DMS114 treated with DMSO at 0.1 percent for 48 hours (cell line): ENCODE data around the gene PPP1R3A.

Experiments
- DNase-seq: peaks from one replicate; lab custom pipeline; 2025; ENCODE audit not compliant: unreplicated experiment; lab: John Stamatoyannopoulos, UW

PPP1R3A gene

DNA sequence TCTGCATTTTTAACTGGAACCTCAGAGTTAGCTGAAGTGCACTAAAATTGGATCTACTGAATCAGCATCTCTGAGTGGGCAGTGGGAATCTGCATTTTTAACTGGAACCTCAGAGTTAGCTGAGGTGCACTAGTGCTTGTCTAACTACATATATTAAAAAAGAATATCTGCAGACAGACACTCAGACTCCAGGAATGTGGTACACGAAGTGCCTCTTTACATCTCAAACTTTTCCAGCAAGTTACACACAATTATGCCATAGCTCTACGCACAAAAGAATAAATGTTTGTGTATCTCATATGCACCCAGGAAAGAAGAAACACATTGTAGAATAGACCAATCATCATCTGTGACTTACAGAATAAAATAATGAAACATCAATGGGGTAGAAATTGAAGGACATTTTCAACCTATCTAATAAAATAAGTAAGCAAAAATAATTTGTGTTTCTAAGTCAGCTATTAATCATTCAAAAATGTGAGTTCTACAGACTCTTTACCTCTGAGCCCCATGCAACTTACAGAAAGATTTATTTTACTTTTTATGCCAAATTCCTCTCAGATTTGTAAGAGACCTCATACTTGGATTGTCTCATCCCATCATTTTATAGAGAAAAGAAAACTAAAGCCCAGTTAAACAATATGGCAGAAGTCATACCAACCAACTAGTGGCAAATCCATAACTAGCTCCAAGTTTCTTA lies 28.3 kb downstream of the PPP1R3A start:
- DNase-seq, result no peak

DNA sequence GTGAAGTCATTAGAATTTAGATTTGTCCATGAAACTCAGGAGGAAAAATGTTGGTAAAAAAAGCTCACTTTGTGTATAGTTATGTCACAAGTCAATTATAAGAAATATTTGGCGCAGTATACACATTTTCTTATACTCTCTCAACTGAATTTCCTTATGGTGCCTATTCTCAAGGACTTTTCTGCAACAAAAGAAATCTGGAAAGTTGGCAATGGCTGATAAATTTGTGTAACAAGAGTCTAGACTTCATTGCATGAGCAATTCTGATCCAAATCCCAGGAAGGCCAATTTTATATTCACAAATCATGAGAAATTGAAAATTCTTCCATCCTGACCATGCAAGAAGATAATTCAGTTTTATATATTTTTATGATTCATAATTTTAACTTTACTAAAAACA lies 35.7 kb downstream of the PPP1R3A start:
- no peak for DNase-seq

DNA sequence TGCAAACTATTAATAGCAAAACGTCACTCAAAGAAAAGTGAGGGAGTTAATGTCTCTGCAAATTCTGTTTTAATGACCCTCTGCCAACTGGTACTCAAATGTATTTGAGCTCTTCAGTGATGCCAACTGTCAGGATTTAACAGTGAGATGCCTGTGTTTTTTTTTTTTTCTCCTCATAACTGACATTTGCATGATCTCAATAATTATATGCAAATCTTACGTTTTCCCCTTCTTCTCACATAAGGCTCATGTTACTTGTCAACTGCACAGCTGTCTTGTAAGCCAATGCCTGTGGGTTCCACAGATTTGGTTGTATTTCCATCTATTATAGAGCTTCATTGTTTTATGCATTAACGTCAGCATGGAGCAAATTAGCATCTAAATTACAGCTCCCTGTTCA lies 38.2 kb downstream of the PPP1R3A start:
- DNase-seq, result no peak

DNA sequence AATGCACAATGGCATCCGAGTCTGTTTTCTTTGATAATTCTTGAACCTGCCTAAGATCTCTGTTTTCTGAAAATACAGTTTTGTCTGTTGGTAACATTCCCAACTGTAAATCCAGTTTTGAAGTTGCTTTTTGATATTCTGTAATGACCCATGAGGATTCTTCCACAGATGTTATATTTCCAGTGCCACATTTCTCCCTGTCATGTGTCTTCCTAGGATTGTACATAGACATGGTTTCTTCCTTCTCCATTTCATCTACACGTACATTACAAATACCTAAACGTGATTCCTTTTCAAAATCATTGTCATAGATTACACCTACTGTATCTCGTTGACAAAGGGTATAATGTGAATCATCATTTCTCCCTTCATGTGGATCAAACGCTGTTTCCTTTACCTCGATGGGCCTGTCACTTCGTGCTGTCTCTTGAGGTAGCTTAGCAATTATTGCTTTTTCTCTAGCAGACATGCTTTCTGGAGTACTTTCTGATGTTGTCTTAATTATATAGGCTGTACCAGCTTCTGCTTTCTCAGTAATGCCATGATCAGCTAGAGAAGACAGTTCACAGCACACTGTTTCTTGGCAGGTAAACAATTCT lies 40.3 kb downstream of the PPP1R3A start:
- DNase-seq, result no peak

DNA sequence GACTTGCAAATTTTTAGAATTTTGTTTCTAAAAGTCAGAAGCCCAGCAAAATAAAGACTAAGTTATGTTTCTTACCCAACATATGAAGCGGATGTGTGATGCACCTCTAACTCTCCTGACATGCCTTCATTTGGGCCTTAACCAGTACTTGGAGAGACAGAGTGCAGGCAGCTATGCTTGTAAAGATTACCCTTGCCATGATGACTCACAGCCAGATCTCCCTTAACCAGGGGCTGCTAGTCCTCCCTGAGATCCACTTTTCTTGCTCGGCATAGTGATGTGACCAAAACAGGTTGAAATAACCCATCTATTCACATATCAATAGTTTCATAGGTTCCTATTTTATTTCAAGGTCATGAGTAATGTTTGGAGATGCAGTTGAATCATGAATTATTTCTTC lies 43.6 kb downstream of the PPP1R3A start:
- no peak for DNase-seq

DNA sequence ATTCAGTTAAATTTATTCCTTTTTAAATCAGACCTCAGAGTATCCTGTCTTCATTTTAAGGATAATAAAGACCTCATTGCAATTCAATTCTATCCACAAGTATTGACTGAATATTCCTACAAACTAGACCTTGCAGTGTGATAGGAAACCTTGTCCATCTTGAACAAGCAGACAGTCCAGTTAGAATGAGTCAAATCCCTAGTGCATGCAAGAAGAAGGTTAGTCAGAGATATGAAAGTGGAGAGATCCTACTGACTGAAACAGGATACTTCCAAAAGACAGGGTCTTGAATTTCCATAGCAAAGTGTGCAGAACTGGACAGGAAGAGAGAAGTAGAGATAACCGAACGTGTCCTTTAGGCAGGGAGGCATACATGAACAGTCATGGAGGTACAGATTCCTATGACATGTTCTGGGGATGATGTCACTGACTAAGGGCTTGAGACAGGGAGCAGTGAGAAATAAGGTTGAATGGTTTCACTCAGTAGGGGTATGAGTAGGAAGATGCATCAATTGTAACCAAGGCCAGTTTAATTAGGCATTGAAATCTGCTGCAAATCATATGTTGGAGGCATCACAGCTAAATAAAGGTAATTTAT lies 45.2 kb downstream of the PPP1R3A start:
- DNase-seq, result no peak

DNA sequence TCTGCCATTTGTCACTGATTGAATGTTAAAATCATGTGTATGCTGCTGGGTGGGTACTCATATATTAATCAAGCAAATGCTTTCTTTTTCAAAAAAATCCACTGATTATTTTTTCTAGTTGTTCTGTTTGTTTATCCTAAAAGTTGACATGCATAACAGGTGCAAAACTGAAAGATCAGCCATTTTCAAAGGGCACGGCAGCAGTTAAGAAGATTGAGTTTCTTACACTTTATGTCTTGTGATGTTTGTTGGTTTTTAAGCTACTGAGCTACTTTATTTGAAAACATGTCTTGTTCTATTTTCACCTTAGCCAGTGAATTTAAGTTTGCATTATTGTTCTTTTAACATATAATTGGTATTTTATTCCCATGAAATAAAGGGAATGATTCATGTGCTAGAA lies 45.8 kb downstream of the PPP1R3A start:
- DNase-seq, result no peak

DNA sequence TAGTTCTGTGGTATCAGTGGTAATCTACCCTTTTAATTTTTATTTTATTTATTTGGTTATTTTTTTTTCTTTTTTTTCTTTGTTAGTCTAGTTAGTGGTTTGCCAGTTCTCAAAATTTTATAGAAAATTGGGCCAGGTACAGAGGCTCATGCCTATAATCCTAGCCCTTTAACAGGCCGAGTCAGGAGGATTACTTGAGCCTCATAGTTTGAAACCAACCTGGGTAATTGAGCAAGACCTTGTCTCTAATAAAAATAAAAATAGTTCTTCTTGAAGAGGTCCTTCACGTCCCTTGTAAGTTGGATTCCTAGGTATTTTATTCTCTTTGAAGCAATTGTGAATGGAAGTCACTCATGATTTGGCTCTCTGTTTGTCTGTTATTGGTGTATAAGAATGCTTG lies 51.5 kb downstream of the PPP1R3A start:
- DNase-seq, result no peak

DNA sequence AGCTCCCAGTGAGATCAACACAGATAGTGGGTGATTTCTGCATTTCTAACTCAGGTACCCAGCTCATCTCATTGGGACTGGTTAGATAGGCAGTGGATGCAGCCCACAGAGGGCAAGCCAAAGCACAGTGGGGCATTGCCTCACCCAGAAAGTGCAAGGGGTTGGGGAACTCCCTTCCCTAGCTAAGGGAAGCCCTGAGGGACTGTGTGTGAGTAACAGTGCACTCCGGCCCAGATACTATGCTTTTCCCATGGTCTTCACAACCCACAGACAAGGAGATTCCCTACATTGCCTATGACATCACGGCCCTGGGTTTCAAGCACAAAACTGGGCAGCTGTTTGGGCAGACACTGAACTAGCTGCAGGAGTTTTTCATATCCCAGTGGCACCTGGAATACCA lies 62.8 kb downstream of the PPP1R3A start:
- DNase-seq, result no peak

DNA sequence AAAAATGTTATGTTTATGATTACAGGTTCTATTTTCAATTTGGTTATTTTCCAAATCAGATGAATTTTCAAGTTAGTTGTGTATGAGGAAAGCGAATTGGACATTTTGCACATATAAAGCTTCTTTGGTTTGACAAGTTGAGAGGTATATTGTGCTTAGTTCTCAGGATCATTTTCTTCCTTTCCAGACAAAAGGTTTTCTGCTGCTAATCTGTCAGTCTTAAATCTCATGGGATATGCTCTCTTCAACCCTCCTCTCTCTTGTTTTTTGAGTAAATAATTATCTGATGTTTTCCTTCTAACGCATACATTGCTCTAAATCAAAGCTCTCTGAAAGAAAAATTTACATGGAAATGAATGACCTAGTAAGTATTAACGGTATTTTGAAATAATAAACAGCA lies 77.9 kb downstream of the PPP1R3A start:
- no peak for DNase-seq

DNA sequence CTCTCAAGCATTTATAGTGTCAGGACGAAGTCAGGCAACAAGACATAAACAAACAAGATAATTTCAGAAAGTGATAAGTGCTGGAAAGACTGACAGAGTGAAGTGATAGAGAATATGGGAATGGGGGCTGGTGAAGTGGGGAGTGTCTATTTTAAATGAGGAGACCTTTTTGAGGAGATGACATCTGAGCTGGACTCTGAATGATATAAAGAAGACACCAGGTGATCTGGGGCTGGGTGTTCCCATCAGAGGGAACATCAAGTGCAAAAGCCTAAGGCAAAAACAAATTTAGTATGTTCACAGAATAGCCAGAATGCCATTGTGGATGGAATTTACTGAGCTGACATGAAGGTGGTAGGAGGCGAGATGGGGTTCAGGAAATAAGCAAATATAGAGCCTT lies 83.4 kb downstream of the PPP1R3A start:
- DNase-seq, result no peak

DNA sequence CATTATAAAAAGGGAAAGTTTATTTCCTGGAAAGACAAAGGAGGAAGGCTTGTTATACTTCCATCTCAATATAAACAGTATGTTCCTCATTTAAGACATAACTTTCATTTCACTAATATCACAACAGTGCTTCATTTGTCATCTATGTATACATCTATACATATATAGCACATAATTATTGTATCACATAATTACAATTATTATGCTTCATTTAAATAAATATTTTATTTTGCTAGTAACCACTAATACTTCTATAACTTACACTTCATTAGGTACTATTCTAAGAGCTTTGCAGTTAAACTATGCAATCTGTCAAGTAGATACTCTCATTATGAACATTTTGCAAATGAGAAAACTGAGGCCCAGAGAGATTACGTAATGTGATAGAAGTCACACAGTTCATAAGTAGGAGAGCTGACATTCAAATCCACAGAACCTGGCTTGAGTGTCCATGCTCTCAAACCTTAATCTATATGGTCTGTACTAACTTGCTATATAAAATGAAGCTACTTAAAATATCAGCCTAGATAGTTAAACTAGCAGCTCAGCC lies 86.5 kb downstream of the PPP1R3A start:
- no peak for DNase-seq

DNA sequence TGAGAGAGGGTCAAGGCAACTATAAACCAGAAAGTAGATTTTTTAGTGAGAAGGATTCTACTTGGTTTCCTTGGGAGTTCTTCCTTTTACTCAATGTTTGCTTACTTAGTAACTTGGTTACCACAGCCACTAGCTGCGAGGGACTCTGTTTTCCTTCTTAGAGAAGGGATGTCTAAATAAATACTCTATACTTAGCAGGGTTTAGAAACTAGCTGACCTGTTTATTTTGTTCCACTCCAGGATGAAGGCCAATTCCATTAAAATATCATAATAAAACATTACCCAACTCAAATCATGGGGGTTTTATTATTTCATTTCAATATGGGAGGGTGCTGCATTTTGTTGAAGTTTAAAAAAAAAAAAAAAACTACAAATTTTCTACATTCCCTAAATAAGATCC lies 87.3 kb downstream of the PPP1R3A start:
- no peak for DNase-seq

DNA sequence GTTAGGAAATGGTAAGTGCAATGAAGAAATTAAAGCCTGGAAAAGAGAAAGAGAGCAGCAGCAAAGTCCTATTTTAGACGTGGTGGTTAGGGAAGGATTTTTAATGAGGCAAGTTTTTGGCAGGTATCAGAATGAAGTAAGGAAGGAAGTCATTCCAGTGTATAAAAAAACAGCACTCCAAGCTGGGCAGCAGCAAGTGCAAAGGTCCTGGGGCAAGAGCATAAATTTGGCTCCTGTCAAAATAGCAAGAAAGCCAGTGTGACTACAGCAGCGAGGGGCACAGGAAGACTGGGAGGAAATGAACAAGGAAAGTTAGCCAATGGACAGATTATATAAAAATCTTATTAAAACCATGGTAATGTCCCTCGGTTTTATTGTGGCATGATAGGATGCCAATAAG lies 90.2 kb downstream of the PPP1R3A start:
- no peak for DNase-seq
